GM19023 (cell line): Measurements from ENCODE around the gene TP53BP2.
A peak's percentile ranks its signal among the peaks of the same experiment; 100 is the strongest.

ENCODE experiments used
- ATAC-seq: cut with Tn5 transposase; IDR thresholded peaks from one replicate; pipeline ENCODE4 v1.9.1; 2021; ENCODE audit warnings: mild to moderate bottlenecking, moderate library complexity; ENCODE audit not compliant: unreplicated experiment

Gene TP53BP2

DNA sequence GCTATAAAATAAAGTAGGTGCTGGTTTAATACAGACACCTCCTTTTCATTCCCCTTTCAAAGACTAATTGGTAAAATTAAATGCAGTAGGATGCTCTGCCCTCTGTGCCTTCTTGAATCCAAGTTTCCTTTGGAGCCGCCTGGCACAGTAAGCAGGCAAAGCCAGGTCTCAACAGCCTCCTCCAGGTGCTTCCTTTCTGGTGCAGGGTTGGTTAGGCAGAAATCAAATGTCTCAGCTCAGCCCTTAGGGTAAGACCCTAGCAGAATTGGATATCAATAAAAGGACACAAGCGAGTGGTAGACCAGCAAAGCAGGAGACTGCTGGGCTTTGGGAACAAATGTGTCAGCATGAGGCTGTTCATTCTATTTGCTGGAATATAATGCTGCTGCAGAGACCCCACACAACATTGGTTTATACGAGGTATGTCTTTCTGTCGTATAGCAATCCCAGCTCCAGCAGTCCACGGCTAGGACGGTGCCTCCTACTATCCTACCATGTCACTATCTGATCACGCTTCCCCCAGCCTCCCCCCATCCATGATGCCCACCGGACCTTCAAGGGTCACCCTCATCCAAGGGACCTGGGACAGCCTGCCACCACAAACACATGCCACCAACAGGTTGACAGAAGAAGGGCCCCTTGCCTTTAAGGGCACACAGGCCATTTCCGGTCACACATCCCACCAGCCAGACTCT lies 75.0 kb downstream of the TP53BP2 start:
- no peak for ATAC-seq

GRCh38 chr1:223765719-223766340 lies 79.9 kb downstream of the TP53BP2 start:
- ATAC-seq = no peak

- ATAC-seq = no peak
Measured at GRCh38 chr1:223765036-223765718, 80.6 kb downstream of the TP53BP2 start.

DNA sequence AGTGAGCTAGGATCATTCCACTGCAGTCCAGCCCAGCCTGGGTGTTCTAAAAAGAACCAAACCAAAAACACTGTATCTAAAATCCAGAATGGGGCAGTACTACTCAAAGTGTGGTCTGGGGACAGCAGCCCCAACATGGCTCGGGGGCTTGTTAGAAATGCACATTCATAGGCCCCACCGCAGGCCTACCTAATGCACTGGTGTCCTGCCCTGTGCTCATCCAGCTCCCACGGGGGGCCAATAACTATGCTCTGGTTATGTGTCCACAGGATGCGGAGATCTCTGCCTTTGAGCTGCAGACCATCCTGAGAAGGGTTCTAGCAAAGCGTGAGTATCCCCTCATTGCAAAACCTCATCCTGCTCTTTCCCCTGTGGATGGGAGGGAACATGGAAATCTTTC lies 81.9 kb downstream of the TP53BP2 start:
- ATAC-seq = no peak

GRCh38 chr1:223763251-223763650 lies 82.5 kb downstream of the TP53BP2 start:
- no peak for ATAC-seq

- ATAC-seq = no peak
Measured at GRCh38 chr1:223761411-223761810, 84.3 kb downstream of the TP53BP2 start.

GRCh38 chr1:223760833-223761232 lies 84.9 kb downstream of the TP53BP2 start:
- no peak for ATAC-seq

GRCh38 chr1:223759273-223759672 lies 86.5 kb downstream of the TP53BP2 start:
- no peak for ATAC-seq

DNA sequence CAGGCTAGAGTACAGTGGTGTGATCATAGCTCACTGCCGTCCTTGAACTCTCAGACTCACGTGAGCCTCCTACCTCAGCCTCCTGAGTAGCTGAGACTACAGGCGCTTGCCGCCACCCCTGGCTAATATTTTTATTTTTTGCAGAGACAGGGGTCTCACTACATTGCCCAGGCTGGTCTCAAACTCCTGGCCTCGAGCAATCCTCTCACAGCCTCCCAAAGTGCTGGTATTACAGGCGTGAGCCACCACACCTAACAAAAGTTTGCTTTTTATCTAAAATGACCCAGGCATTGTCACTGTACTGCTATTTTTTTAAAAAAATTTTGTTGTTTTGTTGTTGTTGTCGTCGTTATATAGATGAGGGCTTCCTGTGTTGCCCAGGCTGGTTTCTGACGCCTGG lies 87.0 kb downstream of the TP53BP2 start:
- no peak for ATAC-seq

DNA sequence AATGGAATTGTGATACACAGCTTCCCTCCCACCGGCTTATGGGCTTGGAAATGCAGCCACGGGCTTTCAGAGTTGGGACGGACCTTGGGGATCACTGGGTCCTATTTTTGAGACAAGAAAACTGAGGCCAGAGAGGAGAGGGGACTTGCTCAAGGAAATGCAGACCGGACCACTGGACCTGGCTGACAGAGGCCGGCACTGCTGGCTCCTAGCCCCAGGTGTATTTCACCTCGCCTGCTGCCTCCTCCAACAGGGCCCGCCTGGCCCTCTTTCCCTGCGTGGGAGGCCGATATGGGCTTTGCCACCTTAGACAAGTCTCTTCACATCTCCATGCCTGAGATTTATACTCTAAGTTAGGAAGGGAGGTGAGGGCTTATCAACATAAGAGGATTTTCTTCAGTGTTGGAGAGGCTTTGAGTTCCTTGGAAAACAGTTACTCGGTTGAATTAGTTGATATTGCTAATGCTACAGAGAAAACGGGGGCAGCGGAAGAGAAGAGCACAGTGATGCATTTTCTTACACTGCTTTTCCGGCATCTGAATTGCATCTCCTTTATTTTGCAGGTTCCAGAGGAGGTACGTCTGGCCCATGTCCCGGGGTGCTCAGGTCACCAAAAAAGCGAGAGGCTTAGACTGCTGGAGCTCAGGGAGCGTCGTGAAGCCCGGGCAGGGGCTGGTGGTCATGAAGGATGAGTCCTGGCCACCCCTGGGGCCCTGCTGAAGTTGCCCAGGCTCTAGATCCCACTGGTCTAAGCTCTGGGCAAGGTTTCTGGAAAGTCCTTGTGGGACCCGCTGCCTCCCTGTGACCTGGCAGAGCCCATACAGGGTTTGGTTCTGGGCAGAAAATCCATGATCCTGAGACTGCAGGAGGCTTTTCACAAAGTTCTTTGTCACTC lies 88.7 kb downstream of the TP53BP2 start:
- ATAC-seq = no peak

DNA sequence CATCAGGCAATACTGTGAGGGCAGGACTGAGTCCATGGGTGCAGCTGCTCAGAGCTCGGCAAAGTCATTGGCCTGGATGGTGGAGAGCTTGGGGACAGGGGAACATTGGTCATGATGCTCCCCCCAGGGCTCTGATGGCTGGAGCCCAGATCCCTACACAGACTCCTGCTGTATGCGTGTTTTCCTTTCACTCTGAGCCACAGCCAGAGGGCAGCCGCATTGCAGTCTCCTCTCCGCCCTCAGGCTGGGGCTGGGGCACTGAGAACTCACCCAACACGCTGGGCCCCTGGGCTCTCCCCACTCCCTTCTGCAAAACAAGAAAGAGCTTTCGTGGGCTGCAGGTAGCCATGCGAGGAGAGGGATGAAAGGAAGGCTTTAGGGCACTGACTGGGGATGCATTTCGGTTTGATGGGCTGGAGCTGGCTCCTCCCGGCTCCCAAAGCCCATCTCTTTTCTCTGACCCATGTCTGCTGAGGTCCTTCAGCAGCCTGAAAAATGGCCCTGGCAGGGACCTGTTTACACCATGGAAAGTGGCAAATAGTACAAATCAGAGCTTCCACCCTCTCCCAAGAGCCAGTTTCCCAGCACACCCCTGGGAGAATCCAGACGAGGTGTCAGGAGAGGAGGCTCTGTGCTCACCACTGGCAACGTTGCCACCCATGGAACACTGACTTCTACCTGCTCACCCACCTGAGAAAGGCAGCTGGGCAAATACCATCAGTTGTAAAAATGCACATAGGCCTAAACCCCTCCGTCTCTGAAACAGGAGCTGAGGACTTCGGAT lies 89.6 kb downstream of the TP53BP2 start:
- no peak for ATAC-seq

DNA sequence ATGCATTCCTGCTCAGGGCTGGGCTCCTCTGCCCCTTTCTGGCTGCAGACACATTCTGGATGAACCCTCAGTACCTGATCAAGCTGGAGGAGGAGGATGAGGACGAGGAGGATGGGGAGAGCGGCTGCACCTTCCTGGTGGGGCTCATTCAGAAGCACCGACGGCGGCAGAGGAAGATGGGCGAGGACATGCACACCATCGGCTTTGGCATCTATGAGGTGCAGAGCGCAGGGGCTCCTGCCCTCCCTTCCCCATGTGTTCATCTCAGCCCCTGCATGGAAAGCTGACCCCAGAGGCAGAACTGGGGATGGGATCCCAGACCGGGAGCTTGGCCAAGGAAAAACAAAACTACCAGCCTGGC lies 90.3 kb downstream of the TP53BP2 start:
- no peak for ATAC-seq

DNA sequence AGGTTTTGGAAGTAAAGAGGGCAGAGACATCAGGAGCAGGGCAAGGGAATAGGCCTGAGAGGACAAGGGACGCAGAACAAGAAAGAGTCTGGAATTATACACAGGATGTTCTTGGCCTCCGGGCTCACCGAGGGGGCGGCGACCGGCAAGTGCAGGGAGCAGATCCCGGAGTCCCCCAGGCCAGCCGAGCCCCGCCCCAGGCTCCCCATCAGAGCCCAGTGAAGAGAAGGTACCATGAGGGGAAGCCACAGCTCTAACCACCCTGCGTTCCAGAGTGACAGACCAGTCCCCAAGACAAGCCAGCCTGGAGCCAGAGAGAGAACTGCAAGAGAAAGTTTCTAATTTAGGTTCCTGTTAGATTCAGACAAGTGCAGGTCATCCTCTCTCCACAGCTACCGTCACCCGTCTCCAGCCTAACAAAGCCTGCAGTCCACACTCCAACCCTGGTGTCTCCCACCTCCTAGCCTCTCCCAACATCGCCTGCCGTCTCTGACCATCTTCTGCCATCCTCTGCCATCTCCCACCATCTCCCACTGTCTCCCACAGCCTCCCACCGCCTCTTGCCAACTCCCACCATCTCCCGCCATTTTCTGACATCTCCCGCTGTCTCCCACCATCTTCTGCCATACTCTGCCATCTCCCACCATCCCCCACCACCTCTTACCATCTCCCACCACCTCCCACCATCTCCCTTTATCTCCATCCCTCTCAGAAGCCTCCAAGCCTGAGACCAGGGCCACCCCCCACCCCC lies 90.9 kb downstream of the TP53BP2 start:
- no peak for ATAC-seq

GRCh38 chr1:223752721-223753515 lies 92.8 kb downstream of the TP53BP2 start:
- no peak for ATAC-seq

- no peak for ATAC-seq
Measured at GRCh38 chr1:223751696-223752095, 94.1 kb downstream of the TP53BP2 start.

- ATAC-seq = no peak
Measured at GRCh38 chr1:223750730-223751570, 94.8 kb downstream of the TP53BP2 start.

- peak; percentile 62 for ATAC-seq
Measured at GRCh38 chr1:223748773-223749733, 96.7 kb downstream of the TP53BP2 start.
